AG09319 (cell line): Measurements from ENCODE around the gene ABCG5.

Experiments
- DNase-seq: peaks from one replicate; pipeline ENCODE4 v3.0.0-alpha.2; 2010; ENCODE audit warnings: low read depth; ENCODE audit errors: extremely low read depth
- CTCF ChIP-seq: IDR thresholded peaks from 2 replicates; pipeline ENCODE4 v1.5.1; 2011; ENCODE audit warnings: low read depth, mild to moderate bottlenecking, inconsistent platforms, low read length, moderate library complexity

The ABCG5 gene

DNA sequence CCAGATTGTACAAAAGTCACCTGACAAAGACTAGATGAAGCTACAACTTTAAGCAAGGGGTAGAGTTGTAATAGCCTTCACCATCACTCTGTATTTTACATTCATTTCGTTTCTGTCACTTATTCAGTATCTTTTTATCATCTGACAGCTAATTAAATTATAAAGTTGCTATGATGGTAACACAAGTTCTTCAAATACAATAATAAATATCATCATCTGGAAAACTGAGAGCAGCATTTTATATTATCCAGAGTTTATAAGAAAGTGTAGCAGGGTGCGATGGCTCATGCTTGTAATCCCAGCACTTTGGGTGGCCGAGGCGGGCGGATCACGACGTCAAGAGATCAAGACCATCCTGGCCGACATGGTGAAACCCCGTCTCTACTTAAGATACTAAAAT lies 43.7 kb downstream of the ABCG5 start:
- TF ChIP-seq CTCF = no peak
- DNase-seq = no peak

GRCh38 chr2:43792653-43793052 lies 46.0 kb downstream of the ABCG5 start:
- TF ChIP-seq CTCF = no peak
- DNase-seq = no peak

- no peak for TF ChIP-seq CTCF
Observed at GRCh38 chr2:43791035-43791765, 47.4 kb downstream of the ABCG5 start.

GRCh38 chr2:43790147-43790546 lies 48.5 kb downstream of the ABCG5 start:
- no peak for TF ChIP-seq CTCF
- no peak for DNase-seq

More at GRCh38 chr2:43791035-43791765, 47.4 kb downstream of the ABCG5 start:
- DNase-seq = no peak

DNA sequence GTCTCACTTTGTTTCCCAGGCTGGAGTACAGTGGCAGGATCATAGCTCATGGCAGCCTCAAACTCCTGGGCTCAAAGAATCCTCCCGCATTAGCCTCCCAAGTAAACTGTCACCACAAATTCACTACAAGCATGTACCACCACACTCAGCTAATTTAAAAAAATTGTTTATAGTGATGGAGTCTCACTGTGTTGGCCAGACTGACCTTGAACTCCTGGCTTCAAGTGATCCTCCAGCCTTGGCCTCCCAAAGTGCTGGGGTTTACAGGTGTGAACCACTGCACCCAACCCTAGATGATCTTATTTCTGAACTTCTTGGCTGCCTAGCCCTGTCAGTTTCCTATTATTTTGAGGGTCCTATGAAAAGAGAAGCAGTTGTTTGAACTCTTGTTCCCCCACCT lies 50.0 kb downstream of the ABCG5 start:
- no peak for DNase-seq
- no peak for TF ChIP-seq CTCF

GRCh38 chr2:43787895-43788294 lies 50.7 kb downstream of the ABCG5 start:
- DNase-seq = no peak
- no peak for TF ChIP-seq CTCF

- TF ChIP-seq CTCF = no peak
- DNase-seq = no peak
Observed at GRCh38 chr2:43778233-43778632, 60.4 kb downstream of the ABCG5 start.
